Sigmoid colon (tissue), 3 donors: Measurements from ENCODE around the gene TBC1D10A.

ENCODE experiments used
- CTCF ChIP-seq, 4 experiments: fragments of 450-650 bp in 3 of 4; fragments of 200-600 bp in 1 of 4; IDR thresholded peaks; one replicate each; pipeline ENCODE4 v1.5.1; 2016 to 2019; ENCODE audit warnings: antibody characterized with exemption in 4 of 4, mild to moderate bottlenecking in 3 of 4, moderate library complexity in 2 of 4
- POLR2A ChIP-seq, 2 donors: fragments of 450-650 bp; IDR thresholded peaks; one replicate each; pipeline ENCODE4 v1.6.1; 2016; ENCODE audit warnings: antibody characterized with exemption in 2 of 2, mild to moderate bottlenecking in 2 of 2, moderate library complexity in 2 of 2

GRCh38 chr22:30324014-30324730 is 2.6 kb downstream of the TBC1D10A start:
- TF ChIP-seq POLR2A (IDR thresholded peaks at IDR 0.05): no peak
- no peak for TF ChIP-seq CTCF (IDR thresholded peaks at IDR 0.05)
